ENCODE data around the gene SUCO.

GRCh38 chr1:172581779-172582178 lies 48.8 kb downstream of the SUCO start:
- TF ChIP-seq POLR2A (IDR thresholded peaks at IDR 0.05; ENCODE audit: low read length) = no peak
- no peak for TF ChIP-seq CTCF (IDR thresholded peaks at IDR 0.05)
- no peak for TF ChIP-seq ELK1 (IDR thresholded peaks at IDR 0.05; ENCODE audit: low read depth, low read length)
- TF ChIP-seq MAFK (IDR thresholded peaks at IDR 0.05; ENCODE audit: partially characterized antibody) = no peak
- no peak for TF ChIP-seq NFE2L2 (conservative IDR thresholded peaks at IDR 0.05; ENCODE audit: low read length)
- TF ChIP-seq POLR2AphosphoS2 (conservative IDR thresholded peaks at IDR 0.05; ENCODE audit: low read length) = no peak
- TF ChIP-seq RAD21 (conservative IDR thresholded peaks at IDR 0.05 in 1 of 2, IDR thresholded peaks at IDR 0.05 in 1 of 2) = no peak
- TF ChIP-seq HDAC2 (IDR thresholded peaks at IDR 0.05) = no peak
- no peak for TF ChIP-seq RFX5 (IDR thresholded peaks at IDR 0.05)
- TF ChIP-seq EP300 (IDR thresholded peaks at IDR 0.05) = no peak
- TF ChIP-seq MAX (IDR thresholded peaks at IDR 0.05) = no peak
- TF ChIP-seq MAZ (IDR thresholded peaks at IDR 0.05; ENCODE audit: borderline replicate concordance, low read depth, low read length) = no peak
- TF ChIP-seq REST (IDR thresholded peaks at IDR 0.05) = no peak
- no peak for TF ChIP-seq GATA3 (IDR thresholded peaks at IDR 0.05; ENCODE audit: borderline replicate concordance)

All from A549 (cell line).